ENCODE measurements around the gene SASH1. TPM values are rescaled to one million over a fixed set of nuclear protein-coding genes. Genes with fewer than 3 reads are reported as not detected.

The SASH1 gene
- total and polyA plus RNA-seq, 2 of the 8 experiments (the other 6 are each of a cell fraction or from before 2014, with no cell fraction given) = 6.0 to 20.2 TPM

DNA sequence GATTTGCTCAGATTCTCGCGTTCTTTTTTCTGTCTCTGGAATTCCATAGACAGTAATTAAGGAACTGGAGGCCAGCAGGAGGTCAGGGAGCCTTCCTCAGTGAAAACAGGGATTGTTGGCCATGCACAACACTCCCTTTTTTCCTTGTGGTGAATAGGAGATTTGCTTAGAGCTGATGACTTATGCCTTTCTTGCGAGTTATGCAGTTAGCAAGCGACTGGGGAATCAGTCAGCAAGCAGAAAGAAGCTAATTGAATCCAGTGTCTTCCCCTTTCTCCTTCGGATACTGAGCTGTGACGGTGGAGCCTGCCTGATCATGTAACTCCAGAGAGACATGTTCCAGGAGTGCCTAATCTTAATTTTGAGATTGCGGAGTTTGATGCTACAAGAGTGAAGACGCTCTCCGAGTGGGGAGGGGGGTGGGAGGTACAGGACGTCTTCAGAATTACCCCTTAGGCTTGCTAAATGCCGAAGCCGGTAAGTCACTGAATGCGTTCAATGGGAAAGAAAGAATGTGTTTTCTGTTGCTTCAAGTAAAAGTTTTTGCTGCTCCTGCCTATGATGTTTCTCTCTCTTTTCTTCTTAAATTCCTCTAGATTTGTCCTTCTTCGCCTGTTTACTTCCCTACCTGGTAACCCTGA, 165.9 kb downstream of the SASH1 start:
- no peak overlapping the region for H3K4me3 ChIP-seq (ENCODE audit: extremely low read depth in 1 of 4, insufficient read depth in 2 of 4, low read depth in 3 of 4, low read length in 4 of 4)
- no peaks in the 10 kb centered on the region for H3K27me3 ChIP-seq (replicated peaks in 1 of 4; ENCODE audit: control insufficient read depth in 3 of 4, extremely low read depth in 1 of 4, insufficient read depth in 3 of 4, low read length in 3 of 4)
- no peak overlapping the region for H2BK12ac ChIP-seq (ENCODE audit: low read depth, low read length)
- H2BK20ac ChIP-seq (ENCODE audit: low read length) = no peak overlapping the region
- no peak overlapping the region for H3K4ac ChIP-seq (replicated peaks; ENCODE audit: insufficient read length, low read depth, low read length)
- H3K23me2 ChIP-seq (ENCODE audit: low read depth, low read length) = no peaks in the 10 kb centered on the region; the same call in 1 of the 2 replicates
- no peaks in the 10 kb centered on the region for H3K9me3 ChIP-seq (ENCODE audit: insufficient read depth in 2 of 2, low read depth in 1 of 2, low read length in 1 of 2)
- no peaks in the 10 kb centered on the region; a peak in 2 of 8 replicates for H3K36me3 ChIP-seq (ENCODE audit: control insufficient read depth in 2 of 4, insufficient read depth in 4 of 4, low read length in 3 of 4)
- no peak overlapping the region for H3K56ac ChIP-seq (replicated peaks; ENCODE audit: insufficient read length, low read depth, low read length)
- peaks cover 2 to 12% (median 7%) of the 10 kb centered on the region in 4 experiments; a peak in 5 of 7 replicates for H3K4me1 ChIP-seq (replicated peaks in 1 of 4; ENCODE audit: control insufficient read depth in 3 of 4, insufficient read depth in 4 of 4, low read length in 3 of 4)
- H3K9ac ChIP-seq (replicated peaks in 1 of 4; ENCODE audit: extremely low read depth in 1 of 4, low read depth in 3 of 4, low read length in 3 of 4) = no peak overlapping the region; a peak in 1 of 7 replicates
- peaks cover 0 to 3% of the 10 kb centered on the region in 2 experiments for H4K20me1 ChIP-seq (replicated peaks in 1 of 2; ENCODE audit: control insufficient read depth in 1 of 2, insufficient read depth in 2 of 2, low read length in 2 of 2)
- no peak overlapping the region for H3K23ac ChIP-seq (ENCODE audit: insufficient read length)
- H3K18ac ChIP-seq (ENCODE audit: extremely low read depth, low read length) = peak overlapping the region; percentile 51; the same call in 1 of the 2 replicates
- H2BK120ac ChIP-seq (replicated peaks; ENCODE audit: low read depth, low read length) = no peak overlapping the region
- ChIA-PET CTCF (ENCODE audit: partially characterized antibody) (interaction anchor here (0.6 to 1.2 kb wide), 3 partner anchors 23 to 580 kb away, joined by 3 read pairs; no protein-coding TSS in a partner anchor), POLR2A (ENCODE audit: partially characterized antibody) (no interaction called here)
- H4K91ac ChIP-seq (replicated peaks; ENCODE audit: insufficient read length, low read length) = no peak overlapping the region
- H3K14ac ChIP-seq (ENCODE audit: insufficient read length) = no peak overlapping the region
- no peak overlapping the region for H2AK5ac ChIP-seq (ENCODE audit: low read depth, low read length)
- no peak overlapping the region for H4K8ac ChIP-seq (ENCODE audit: extremely low read depth, insufficient read depth, low read length)
- H4K5ac ChIP-seq (ENCODE audit: insufficient read length, low read depth, low read length) = no peak overlapping the region
- FAIRE-seq (no peak), DNase-seq (ENCODE audit: low read depth in 1 of 2, low spot score in 2 of 2) (no peak)
- no peak overlapping the region for H2BK5ac ChIP-seq (ENCODE audit: low read depth, low read length)
- H3K79me1 ChIP-seq (ENCODE audit: low read depth, low read length) = no peaks in the 10 kb centered on the region; the same call in 1 of the 2 replicates
- no peak overlapping the region for H2BK15ac ChIP-seq (ENCODE audit: low read length)
- peak overlapping the region; percentile 10 to 49; a peak in 2 of 4 replicates for H3K4me2 ChIP-seq (ENCODE audit: insufficient read depth in 1 of 2, low read depth in 2 of 2, low read length in 2 of 2)
- H3K79me2 ChIP-seq (ENCODE audit: control insufficient read depth in 1 of 2, insufficient read depth in 2 of 2, low read length in 2 of 2) = 0 out of 4 replicates have a peak, but pooled peaks cover 0 to 4% of the 10 kb centered on the region in 2 experiments
- no peak overlapping the region for H2AFZ ChIP-seq (ENCODE audit: low read length)
- WGBS, 2 experiments (ENCODE audit: extremely low coverage in 1 of 2, insufficient coverage in 1 of 2, insufficient read length in 1 of 2, insufficient replicate concordance in 2 of 2, low coverage in 1 of 2, low lambda C conversion rate in 2 of 2, missing lambda C conversion rate in 1 of 2) = 63% methylated on average over 14 of the region's 14 CpGs; no CpG with 5 or more reads in 1 of the 2 experiments
- no peak overlapping the region for H3K27ac ChIP-seq (ENCODE audit: low read depth, low read length)
- no peak for TF ChIP-seq KDM5A (IDR thresholded peaks at IDR 0.05; ENCODE audit: low read length)
- no peak for TF ChIP-seq SIRT6 (IDR thresholded peaks at IDR 0.05; ENCODE audit: low read length)

All from H1 (cell line).